Hepatocyte (in vitro differentiated cells): Measurements from ENCODE around the gene ZNF560. TPM values are rescaled to one million over a fixed set of nuclear protein-coding genes. Genes with fewer than 3 reads are reported as not detected.

ENCODE experiments used
- DNase-seq: peaks from one replicate; pipeline ENCODE4 v3.0.0-alpha.2; 2016; ENCODE audit warnings: low spot score
- H2AFZ ChIP-seq: fragments of 200-600 bp; sonication (generic); 2 replicates; pipeline ENCODE4 v1.6.0; 2016; ENCODE audit warnings: antibody characterized with exemption, mild to moderate bottlenecking
- H3K27ac ChIP-seq: fragments of 200-600 bp; sonication (generic); 2 replicates; pipeline ENCODE4 v1.5.1; 2016; ENCODE audit warnings: mild to moderate bottlenecking
- H3K27me3 ChIP-seq: fragments of 200-600 bp; sonication (generic); 2 replicates; pipeline ENCODE4 v1.6.1; 2016
- H3K36me3 ChIP-seq: fragments of 200-600 bp; sonication (generic); replicated peaks from 2 replicates; pipeline ENCODE4 v1.5.1; 2016; ENCODE audit warnings: low read depth; ENCODE audit not compliant: insufficient read depth
- H3K4me1 ChIP-seq: fragments of 200-600 bp; sonication (generic); 2 replicates; pipeline ENCODE4 v1.5.1; 2016; ENCODE audit warnings: mild to moderate bottlenecking, moderate library complexity; ENCODE audit not compliant: insufficient read depth
- H3K4me2 ChIP-seq: fragments of 200-600 bp; sonication (generic); 2 replicates; pipeline ENCODE4 v1.6.0; 2016
- H3K4me3 ChIP-seq: fragments of 200-600 bp; sonication (generic); 2 replicates; pipeline ENCODE4 v1.5.1; 2016; ENCODE audit warnings: mild to moderate bottlenecking
- H3K79me2 ChIP-seq: fragments of 200-600 bp; sonication (generic); 2 replicates; pipeline ENCODE4 v1.6.0; 2017; ENCODE audit warnings: mild to moderate bottlenecking
- H3K9me2 ChIP-seq: fragments of 200-600 bp; sonication (generic); replicated peaks from 2 replicates; pipeline ENCODE4 v1.6.0; 2017; ENCODE audit warnings: mild to moderate bottlenecking; ENCODE audit not compliant: insufficient read depth
- H3K9me3 ChIP-seq: fragments of 200-600 bp; sonication (generic); 2 replicates; pipeline ENCODE4 v1.5.1; 2016; ENCODE audit warnings: low read depth, mild to moderate bottlenecking
- H4K20me1 ChIP-seq: fragments of 200-600 bp; sonication (generic); 2 replicates; pipeline ENCODE4 v1.6.0; 2016; ENCODE audit warnings: mild to moderate bottlenecking; ENCODE audit not compliant: insufficient read depth, poor library complexity, severe bottlenecking
- EZH2 ChIP-seq: fragments of 200-600 bp; sonication (generic); IDR thresholded peaks from 2 replicates; pipeline ENCODE4 v1.6.1; 2016; ENCODE audit warnings: antibody characterized with exemption, mild to moderate bottlenecking, borderline replicate concordance
- EZH2phosphoT487 ChIP-seq: fragments of 200-600 bp; sonication (generic); IDR thresholded peaks from one replicate; pipeline ENCODE4 v1.6.1; 2018; ENCODE audit warnings: antibody characterized with exemption, mild to moderate bottlenecking, low read depth, moderate library complexity; ENCODE audit not compliant: unreplicated experiment, severe bottlenecking
- WGBS: methylation state at CpG from one replicate; pipeline ENCODE4 v1.1.6; 2016; ENCODE audit warnings: low lambda C conversion rate; ENCODE audit errors: missing lambda C conversion rate; 5-methylcytosine and 5-hydroxymethylcytosine counted together
- polyA plus RNA-seq: library from polyadenylated mRNA; unstranded; fragments of >200 nt; fragmentation: Nextera tagmentation; extraction: Ambion mirVana; gene quantifications from 2 replicates; pipeline ENCODE4 v1.2.1, GENCODE V29; 2016
- total RNA-seq: library from RNA; depleted of rRNA; stranded (reverse); fragments of >200 nt; gene quantifications from 2 replicates; pipeline ENCODE4 v1.2.3, GENCODE V29; 2014
- TF ChIP-seq, protein P1 (sequence below): fragments of 200-600 bp; sonication (generic); IDR thresholded peaks from 2 replicates; pipeline ENCODE4 v1.5.1; 2016; ENCODE audit warnings: antibody characterized with exemption, mild to moderate bottlenecking; ENCODE audit not compliant: poor library complexity

ZNF560 gene
- total and polyA plus RNA-seq, 2 experiments from 2014 or later = not detected

DNA sequence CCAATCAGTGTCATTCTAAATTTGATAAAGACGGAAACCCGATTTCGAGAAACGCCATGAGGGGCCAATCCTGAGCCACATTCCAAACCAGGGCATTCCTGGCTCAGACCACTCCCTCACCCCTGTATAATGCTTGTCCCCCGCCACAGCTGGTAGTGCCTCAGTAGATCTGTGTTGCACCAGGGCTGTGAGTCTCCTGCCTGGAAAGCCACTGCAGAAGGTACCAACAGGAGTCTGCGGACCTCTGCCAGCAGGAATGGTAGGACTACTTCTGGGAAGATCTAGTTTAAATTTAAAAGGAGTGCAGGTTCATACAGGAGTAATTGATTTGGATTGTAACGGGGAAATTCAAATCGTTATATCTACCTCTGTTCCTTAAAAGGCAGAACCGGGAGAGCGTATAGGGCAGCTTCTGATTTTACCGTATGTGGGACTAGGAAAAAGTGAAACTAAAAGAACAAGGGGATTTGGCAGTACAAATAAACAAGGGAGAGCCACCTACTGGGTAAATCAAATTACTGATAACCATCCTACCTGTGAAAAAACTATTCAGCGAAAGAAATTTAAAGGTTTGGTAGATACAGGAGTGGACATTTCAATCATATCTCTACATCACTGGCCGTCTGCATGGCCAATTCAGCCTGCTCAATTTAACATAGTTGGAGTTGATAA lies 42.3 kb downstream of the ZNF560 start:
- no peaks in the 10 kb centered on the region for H3K79me2 ChIP-seq
- H3K9me2 ChIP-seq = no peaks in the 10 kb centered on the region
- no peaks in the 10 kb centered on the region for H3K36me3 ChIP-seq
- peaks cover 15% of the 10 kb centered on the region for H3K9me3 ChIP-seq
- H2AFZ ChIP-seq = no peak overlapping the region
- no peak for TF ChIP-seq EZH2phosphoT487
- no peak for TF ChIP-seq EZH2
- TF ChIP-seq, protein P1, sequence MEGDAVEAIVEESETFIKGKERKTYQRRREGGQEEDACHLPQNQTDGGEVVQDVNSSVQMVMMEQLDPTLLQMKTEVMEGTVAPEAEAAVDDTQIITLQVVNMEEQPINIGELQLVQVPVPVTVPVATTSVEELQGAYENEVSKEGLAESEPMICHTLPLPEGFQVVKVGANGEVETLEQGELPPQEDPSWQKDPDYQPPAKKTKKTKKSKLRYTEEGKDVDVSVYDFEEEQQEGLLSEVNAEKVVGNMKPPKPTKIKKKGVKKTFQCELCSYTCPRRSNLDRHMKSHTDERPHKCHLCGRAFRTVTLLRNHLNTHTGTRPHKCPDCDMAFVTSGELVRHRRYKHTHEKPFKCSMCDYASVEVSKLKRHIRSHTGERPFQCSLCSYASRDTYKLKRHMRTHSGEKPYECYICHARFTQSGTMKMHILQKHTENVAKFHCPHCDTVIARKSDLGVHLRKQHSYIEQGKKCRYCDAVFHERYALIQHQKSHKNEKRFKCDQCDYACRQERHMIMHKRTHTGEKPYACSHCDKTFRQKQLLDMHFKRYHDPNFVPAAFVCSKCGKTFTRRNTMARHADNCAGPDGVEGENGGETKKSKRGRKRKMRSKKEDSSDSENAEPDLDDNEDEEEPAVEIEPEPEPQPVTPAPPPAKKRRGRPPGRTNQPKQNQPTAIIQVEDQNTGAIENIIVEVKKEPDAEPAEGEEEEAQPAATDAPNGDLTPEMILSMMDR = no peak
- no peak for DNase-seq
- H3K27me3 ChIP-seq = no peaks in the 10 kb centered on the region
- H4K20me1 ChIP-seq = no peaks in the 10 kb centered on the region
- no peaks in the 10 kb centered on the region for H3K4me1 ChIP-seq
- H3K4me2 ChIP-seq = no peak overlapping the region
- no peak overlapping the region for H3K4me3 ChIP-seq
- no peak overlapping the region for H3K27ac ChIP-seq
- 95% methylated on average over 13 of the region's 13 CpGs for WGBS

DNA sequence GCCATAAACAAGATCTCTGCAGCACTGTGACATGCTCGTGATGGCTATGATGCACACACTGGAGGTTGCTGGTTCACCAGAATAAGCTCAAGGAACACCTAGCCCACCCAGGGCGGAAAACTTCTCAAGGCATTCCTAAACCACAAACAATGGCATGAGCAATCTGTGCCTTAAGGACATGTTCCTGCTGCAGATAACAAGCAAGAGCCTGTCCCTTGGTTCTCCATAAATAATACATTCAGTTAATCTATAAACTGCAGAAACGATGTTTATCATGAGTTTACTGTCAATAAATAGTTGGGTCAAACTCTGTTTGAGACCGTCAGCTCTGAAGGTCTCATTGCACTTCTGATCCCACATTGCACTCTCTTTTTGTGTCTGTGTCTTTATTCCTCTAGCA lies 44.5 kb downstream of the ZNF560 start:
- H3K4me2 ChIP-seq = no peak overlapping the region
- H3K79me2 ChIP-seq = no peaks in the 10 kb centered on the region
- no peaks in the 10 kb centered on the region for H3K4me1 ChIP-seq
- H3K9me3 ChIP-seq = peaks cover 30% of the 10 kb centered on the region
- WGBS = 91% methylated on average over 4 of the region's 4 CpGs
- no peak overlapping the region for H2AFZ ChIP-seq
- TF ChIP-seq, protein P1 = no peak
- TF ChIP-seq EZH2 (no peak), EZH2phosphoT487 (no peak)
- H3K27me3 ChIP-seq = no peaks in the 10 kb centered on the region
- no peaks in the 10 kb centered on the region for H3K9me2 ChIP-seq
- H3K4me3 ChIP-seq = no peak overlapping the region
- DNase-seq = no peak
- no peaks in the 10 kb centered on the region for H4K20me1 ChIP-seq
- H3K36me3 ChIP-seq = no peaks in the 10 kb centered on the region
- H3K27ac ChIP-seq = no peak overlapping the region

DNA sequence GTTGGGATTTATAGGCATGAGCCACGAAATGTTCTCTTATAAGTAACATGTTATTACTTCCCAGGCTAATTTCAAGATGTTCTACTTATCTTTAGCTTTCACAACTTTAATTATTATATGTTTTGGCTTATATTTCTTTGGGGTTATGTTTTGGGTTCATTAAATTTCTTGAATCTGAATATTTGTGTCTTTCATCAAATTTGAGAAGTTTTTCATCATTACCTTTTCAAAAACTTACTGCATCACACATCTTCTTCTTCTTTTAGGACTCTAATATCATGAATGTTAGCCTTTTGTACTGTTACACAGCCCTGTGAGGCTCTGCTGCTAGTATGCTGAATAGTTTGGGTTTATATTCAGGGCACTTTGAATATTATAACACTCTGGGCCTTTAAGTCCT lies 53.4 kb downstream of the ZNF560 start:
- peaks cover 47% of the 10 kb centered on the region for H3K9me3 ChIP-seq
- H3K79me2 ChIP-seq = peaks cover under 1% of the 10 kb centered on the region
- H3K27ac ChIP-seq = no peak overlapping the region
- no peak overlapping the region for H3K4me3 ChIP-seq
- H3K9me2 ChIP-seq = no peaks in the 10 kb centered on the region
- H4K20me1 ChIP-seq = no peaks in the 10 kb centered on the region
- H3K36me3 ChIP-seq = no peaks in the 10 kb centered on the region
- no peaks in the 10 kb centered on the region for H3K27me3 ChIP-seq
- TF ChIP-seq, protein P1 = no peak
- no peak for TF ChIP-seq EZH2
- no peak for TF ChIP-seq EZH2phosphoT487
- WGBS = 82% methylated on average over 1 of the region's 1 CpG
- no peak overlapping the region for H2AFZ ChIP-seq
- H3K4me2 ChIP-seq = no peak overlapping the region
- no peak for DNase-seq
- no peaks in the 10 kb centered on the region for H3K4me1 ChIP-seq
